Skin of body (tissue), 2 donors: ENCODE measurements around the gene KIAA1217. TPM values are rescaled to one million over a fixed set of nuclear protein-coding genes. Genes with fewer than 3 reads are reported as not detected.

Experiments used
- DNase-seq: peaks from one replicate; lab custom pipeline; 2025; lab: John Stamatoyannopoulos, UW
- total RNA-seq: library from RNA; depleted of rRNA; stranded (reverse); fragments of >200 nt; gene quantifications from one replicate; pipeline ENCODE4 v1.2.3, GENCODE V29; 2014

Gene KIAA1217
- total RNA-seq, 1 donor from 2014 or later, result 19.8 TPM

- no peak for DNase-seq
Measured at GRCh38 chr10:24541239-24541753, 332.4 kb downstream of the KIAA1217 start.

GRCh38 chr10:24542314-24543270 is 333.7 kb downstream of the KIAA1217 start:
- no peak for DNase-seq

- no peak for DNase-seq
Measured at GRCh38 chr10:24544776-24545175, 335.8 kb downstream of the KIAA1217 start.

- DNase-seq, result no peak
Measured at GRCh38 chr10:24545585-24545984, 336.6 kb downstream of the KIAA1217 start.

- DNase-seq, result no peak
Measured at GRCh38 chr10:24550680-24551079, 341.7 kb downstream of the KIAA1217 start.

- DNase-seq, result no peak
Measured at GRCh38 chr10:24551161-24551560, 342.2 kb downstream of the KIAA1217 start.

- DNase-seq, result no peak
Measured at GRCh38 chr10:24552346-24553016, 343.5 kb downstream of the KIAA1217 start.

- DNase-seq, result no peak
Measured at GRCh38 chr10:24553051-24553612, 344.2 kb downstream of the KIAA1217 start.

GRCh38 chr10:24554036-24554435 is 345.1 kb downstream of the KIAA1217 start:
- no peak for DNase-seq

- no peak for DNase-seq
Measured at GRCh38 chr10:24556126-24556749, 347.3 kb downstream of the KIAA1217 start.

GRCh38 chr10:24556750-24557742 is 348.1 kb downstream of the KIAA1217 start:
- peak; percentile 65 for DNase-seq

GRCh38 chr10:24561453-24561852 is 352.5 kb downstream of the KIAA1217 start:
- no peak for DNase-seq

GRCh38 chr10:24568042-24568441 is 359.1 kb downstream of the KIAA1217 start:
- no peak for DNase-seq

GRCh38 chr10:24569330-24569796 is 360.4 kb downstream of the KIAA1217 start:
- DNase-seq, result no peak

GRCh38 chr10:24569828-24570657 is 361.1 kb downstream of the KIAA1217 start:
- no peak for DNase-seq

GRCh38 chr10:24570658-24571426 is 361.9 kb downstream of the KIAA1217 start:
- DNase-seq, result no peak

GRCh38 chr10:24571870-24572450 is 363.0 kb downstream of the KIAA1217 start:
- DNase-seq, result no peak

- no peak for DNase-seq
Measured at GRCh38 chr10:24574161-24574560, 365.2 kb downstream of the KIAA1217 start.
